Thyroid gland (tissue), 4 donors: ENCODE results near the gene CCDC24.

Experiments used
- CTCF ChIP-seq, 6 experiments: fragments of 200-600 bp in 3 of 6; fragments of 450-650 bp in 3 of 6; sonication (generic) in 3 of 6; IDR thresholded peaks; one replicate each; pipeline ENCODE4 v1.5.1; 2016 to 2019; ENCODE audit warnings: antibody characterized with exemption in 6 of 6, mild to moderate bottlenecking in 2 of 6, inconsistent platforms in 1 of 6, moderate library complexity in 1 of 6
- POLR2A ChIP-seq, 2 donors: fragments of 450-650 bp; IDR thresholded peaks; one replicate each; pipeline ENCODE4 v1.6.1; 2017; ENCODE audit warnings: antibody characterized with exemption in 2 of 2, mild to moderate bottlenecking in 2 of 2, moderate library complexity in 1 of 2

GRCh38 chr1:44000122-44000665 lies 8.8 kb downstream of the CCDC24 start:
- TF ChIP-seq CTCF (IDR thresholded peaks at IDR 0.05), result no peak
- TF ChIP-seq POLR2A (IDR thresholded peaks at IDR 0.05), result no peak
